Middle frontal gyrus (tissue), 1 donor: ENCODE measurements around the gene DBP.

ENCODE experiments used
- DNase-seq: peaks from one replicate; pipeline ENCODE4 v3.0.0-alpha.2; 2015; ENCODE audit warnings: low spot score; ENCODE audit errors: extremely low spot score

DBP gene

GRCh38 chr19:48582168-48582567 lies 55.0 kb downstream of the DBP start:
- no peak for DNase-seq
